AG08396 (cell line): Measurements from ENCODE around the gene DYNC1H1.

Experiments
- DNase-seq: peaks from one replicate; pipeline ENCODE4 v3.0.0; 2012; ENCODE audit warnings: low spot score, mixed read lengths

Gene DYNC1H1

GRCh38 chr14:102089621-102090343 is 125.4 kb downstream of the DYNC1H1 start:
- DNase-seq = no peak

GRCh38 chr14:102090713-102091112 is 126.3 kb downstream of the DYNC1H1 start:
- DNase-seq = no peak

GRCh38 chr14:102092806-102093205 is 128.4 kb downstream of the DYNC1H1 start:
- no peak for DNase-seq

- DNase-seq = no peak
These were observed 129.7 kb downstream of the DYNC1H1 start for GRCh38 chr14:102094101-102094500.

GRCh38 chr14:102095231-102095870 is 131.0 kb downstream of the DYNC1H1 start:
- no peak for DNase-seq

GRCh38 chr14:102095871-102096568 is 131.6 kb downstream of the DYNC1H1 start:
- no peak for DNase-seq

GRCh38 chr14:102096569-102097188 is 132.3 kb downstream of the DYNC1H1 start:
- peak; percentile 85 for DNase-seq

GRCh38 chr14:102097441-102098135 is 133.2 kb downstream of the DYNC1H1 start:
- DNase-seq = no peak

- no peak for DNase-seq
These were observed 138.8 kb downstream of the DYNC1H1 start for GRCh38 chr14:102103062-102103695.

- no peak for DNase-seq
These were observed 141.0 kb downstream of the DYNC1H1 start for GRCh38 chr14:102105369-102105768.
